Measurements from ENCODE around the gene TRIM10.
"Not testable (repeated sequence)": the region's sequence is repeated elsewhere in the genome, so short reads cannot be mapped to it uniquely, and the experiment has no call there.

TRIM10 gene

DNA sequence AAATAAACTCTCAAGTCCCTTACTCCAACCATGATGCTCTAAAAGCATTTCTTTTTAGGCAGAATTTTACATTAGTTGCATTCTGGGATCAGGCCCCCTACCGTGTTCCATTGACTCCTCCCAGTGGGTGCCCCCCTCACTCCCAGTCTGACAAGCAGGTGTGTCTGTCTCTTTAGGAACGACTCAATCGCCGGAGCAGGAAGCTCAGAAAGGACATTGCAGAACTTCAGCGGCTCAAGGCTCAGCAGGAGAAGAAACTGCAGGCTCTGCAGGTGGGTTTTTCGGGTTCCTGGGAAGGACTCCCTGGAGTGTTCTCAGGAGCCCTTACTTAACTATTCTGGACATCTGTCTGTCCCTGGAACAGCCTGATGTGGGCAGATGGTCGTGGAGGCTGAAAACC lies 15.2 kb downstream of the TRIM10 start:
- no peak overlapping the region for H3K4me3 ChIP-seq (ENCODE audit: severe bottlenecking)
- TF ChIP-seq, protein P1, sequence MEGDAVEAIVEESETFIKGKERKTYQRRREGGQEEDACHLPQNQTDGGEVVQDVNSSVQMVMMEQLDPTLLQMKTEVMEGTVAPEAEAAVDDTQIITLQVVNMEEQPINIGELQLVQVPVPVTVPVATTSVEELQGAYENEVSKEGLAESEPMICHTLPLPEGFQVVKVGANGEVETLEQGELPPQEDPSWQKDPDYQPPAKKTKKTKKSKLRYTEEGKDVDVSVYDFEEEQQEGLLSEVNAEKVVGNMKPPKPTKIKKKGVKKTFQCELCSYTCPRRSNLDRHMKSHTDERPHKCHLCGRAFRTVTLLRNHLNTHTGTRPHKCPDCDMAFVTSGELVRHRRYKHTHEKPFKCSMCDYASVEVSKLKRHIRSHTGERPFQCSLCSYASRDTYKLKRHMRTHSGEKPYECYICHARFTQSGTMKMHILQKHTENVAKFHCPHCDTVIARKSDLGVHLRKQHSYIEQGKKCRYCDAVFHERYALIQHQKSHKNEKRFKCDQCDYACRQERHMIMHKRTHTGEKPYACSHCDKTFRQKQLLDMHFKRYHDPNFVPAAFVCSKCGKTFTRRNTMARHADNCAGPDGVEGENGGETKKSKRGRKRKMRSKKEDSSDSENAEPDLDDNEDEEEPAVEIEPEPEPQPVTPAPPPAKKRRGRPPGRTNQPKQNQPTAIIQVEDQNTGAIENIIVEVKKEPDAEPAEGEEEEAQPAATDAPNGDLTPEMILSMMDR (IDR thresholded peaks at IDR 0.05; ENCODE audit: poor library complexity, severe bottlenecking): no peak
- DNase-seq (ENCODE audit: low spot score): no peak
- no peaks in the 10 kb centered on the region for H3K36me3 ChIP-seq (ENCODE audit: low read depth)
- no peaks in the 10 kb centered on the region for H3K27me3 ChIP-seq (ENCODE audit: insufficient read depth, poor library complexity, severe bottlenecking)
- H3K27ac ChIP-seq (ENCODE audit: poor library complexity, severe bottlenecking): no peak overlapping the region
- no peaks in the 10 kb centered on the region for H3K9me3 ChIP-seq (ENCODE audit: severe bottlenecking)
- H3K4me1 ChIP-seq (ENCODE audit: insufficient read depth, poor library complexity, severe bottlenecking): no peaks in the 10 kb centered on the region
- ATAC-seq (ENCODE audit: low read depth): no peak

GRCh38 chr6:30144811-30145210 lies 16.2 kb downstream of the TRIM10 start:
- H3K4me1 ChIP-seq (ENCODE audit: insufficient read depth, poor library complexity, severe bottlenecking): no peaks in the 10 kb centered on the region
- no peak overlapping the region for H3K4me3 ChIP-seq (ENCODE audit: severe bottlenecking)
- no peak overlapping the region for H3K27ac ChIP-seq (ENCODE audit: poor library complexity, severe bottlenecking)
- TF ChIP-seq, protein P1 (IDR thresholded peaks at IDR 0.05; ENCODE audit: poor library complexity, severe bottlenecking): no peak
- H3K27me3 ChIP-seq (ENCODE audit: insufficient read depth, poor library complexity, severe bottlenecking): no peaks in the 10 kb centered on the region
- ATAC-seq (ENCODE audit: low read depth) (no peak), DNase-seq (ENCODE audit: low spot score) (no peak)
- no peaks in the 10 kb centered on the region for H3K9me3 ChIP-seq (ENCODE audit: severe bottlenecking)
- H3K36me3 ChIP-seq (ENCODE audit: low read depth): no peaks in the 10 kb centered on the region

GRCh38 chr6:30143780-30144179 lies 17.2 kb downstream of the TRIM10 start:
- TF ChIP-seq, protein P1 (IDR thresholded peaks at IDR 0.05; ENCODE audit: poor library complexity, severe bottlenecking): no peak

DNA sequence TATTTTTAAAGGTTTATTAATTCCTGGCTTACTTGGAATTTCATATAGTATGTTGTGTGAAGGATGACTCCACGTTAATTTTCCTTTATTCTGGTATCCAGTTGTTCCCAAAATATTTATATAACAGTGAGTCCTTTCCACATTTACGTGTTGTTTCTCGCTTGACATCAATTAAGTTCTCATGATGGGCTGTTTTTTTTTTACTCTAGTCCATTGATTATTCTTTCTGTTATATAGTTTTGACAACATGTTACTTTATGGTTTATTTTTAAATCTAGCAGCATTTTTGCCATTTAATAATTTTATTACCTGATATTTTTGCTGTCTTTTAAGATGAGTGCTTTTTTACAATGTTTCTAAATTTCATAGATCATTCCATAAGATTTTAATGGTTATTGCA lies 18.3 kb downstream of the TRIM10 start:
- no peak for DNase-seq (ENCODE audit: low spot score)

More at GRCh38 chr6:30143780-30144179, 17.2 kb downstream of the TRIM10 start:
- Histone ChIP-seq H3K4me3 (ENCODE audit: severe bottlenecking) (no peak overlapping the region), H3K9me3 (ENCODE audit: severe bottlenecking) (no peaks in the 10 kb centered on the region), H3K4me1 (ENCODE audit: insufficient read depth, poor library complexity, severe bottlenecking) (no peaks in the 10 kb centered on the region), H3K36me3 (ENCODE audit: low read depth) (no peaks in the 10 kb centered on the region), H3K27me3 (ENCODE audit: insufficient read depth, poor library complexity, severe bottlenecking) (no peaks in the 10 kb centered on the region), H3K27ac (ENCODE audit: poor library complexity, severe bottlenecking) (no peak overlapping the region)
- DNase-seq (ENCODE audit: low spot score): no peak
- no peak for ATAC-seq (ENCODE audit: low read depth)

DNA sequence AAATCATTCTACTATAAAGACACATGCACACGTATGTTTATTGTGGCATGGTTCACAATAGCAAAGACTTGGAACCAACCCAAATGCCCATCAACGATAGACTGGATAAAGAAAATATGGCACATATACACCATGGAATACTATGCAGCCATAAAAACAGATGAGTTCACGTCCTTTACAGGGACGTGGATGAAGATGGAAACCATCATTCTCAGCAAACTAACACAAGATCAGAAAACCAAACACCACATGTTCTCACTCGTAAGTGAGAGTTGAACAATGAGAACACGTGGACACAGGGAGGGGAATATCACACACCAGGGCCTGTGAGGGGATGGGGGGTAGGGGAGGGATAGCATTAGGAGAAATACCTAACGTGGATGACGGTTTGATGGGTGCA lies 20.8 kb downstream of the TRIM10 start:
- H3K27ac ChIP-seq (ENCODE audit: poor library complexity, severe bottlenecking); H3K27me3 ChIP-seq (ENCODE audit: insufficient read depth, poor library complexity, severe bottlenecking); H3K4me1 ChIP-seq (ENCODE audit: insufficient read depth, poor library complexity, severe bottlenecking); DNase-seq (ENCODE audit: low spot score); H3K4me3 ChIP-seq (ENCODE audit: severe bottlenecking); ATAC-seq (ENCODE audit: low read depth); H3K36me3 ChIP-seq (ENCODE audit: low read depth); H3K9me3 ChIP-seq (ENCODE audit: severe bottlenecking): not testable (repeated sequence)

More for the DNA sequence above, 18.3 kb downstream of the TRIM10 start:
- Histone ChIP-seq H3K4me3 (ENCODE audit: severe bottlenecking) (no peak overlapping the region), H3K27ac (ENCODE audit: poor library complexity, severe bottlenecking) (no peak overlapping the region), H3K4me1 (ENCODE audit: insufficient read depth, poor library complexity, severe bottlenecking) (no peaks in the 10 kb centered on the region), H3K36me3 (ENCODE audit: low read depth) (no peaks in the 10 kb centered on the region), H3K27me3 (ENCODE audit: insufficient read depth, poor library complexity, severe bottlenecking) (no peaks in the 10 kb centered on the region), H3K9me3 (ENCODE audit: severe bottlenecking) (no peaks in the 10 kb centered on the region)
- ATAC-seq (ENCODE audit: low read depth): no peak
- TF ChIP-seq, protein P1 (IDR thresholded peaks at IDR 0.05; ENCODE audit: poor library complexity, severe bottlenecking): no peak

Data from RWPE2 (cell line).